HT-29 (cell line): ENCODE data around the gene CDH4. TPM values are rescaled to one million over a fixed set of nuclear protein-coding genes. Genes with fewer than 3 reads are reported as not detected.
"Not testable (repeated sequence)": the region's sequence is repeated elsewhere in the genome, so short reads cannot be mapped to it uniquely, and the experiment has no call there.

Experiments
- DNase-seq: peaks from one replicate; pipeline ENCODE4 v3.0.0-alpha.2; 2015; ENCODE audit warnings: low spot score
- total RNA-seq: library from RNA; depleted of rRNA; stranded (reverse); fragments of >200 nt; shearing (Covaris generic); gene quantifications from 2 replicates; pipeline ENCODE4 v1.2.3, GENCODE V29; 2014

The CDH4 gene
- total RNA-seq, 1 experiment from 2014 or later = not detected

DNA sequence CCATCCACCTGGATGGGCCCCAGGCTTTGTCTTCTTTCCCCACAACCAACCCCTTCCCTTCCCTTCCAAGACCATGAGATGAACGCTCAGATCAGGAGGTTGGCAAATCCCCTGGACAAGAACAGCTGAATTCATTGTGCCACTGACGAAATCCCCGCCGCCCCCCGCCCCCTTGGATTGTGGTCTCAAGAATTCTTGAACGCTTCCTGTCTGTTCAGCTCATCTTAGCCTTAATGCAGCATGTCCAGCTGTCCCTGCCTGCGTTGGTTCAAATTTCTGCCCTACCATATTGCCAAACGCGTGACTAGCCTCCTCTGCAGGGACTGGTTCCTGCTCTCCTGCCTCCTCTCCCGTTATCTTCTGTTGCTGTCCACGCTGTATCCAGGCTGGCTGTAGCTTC lies 133.2 kb downstream of the CDH4 start:
- no peak for DNase-seq

DNA sequence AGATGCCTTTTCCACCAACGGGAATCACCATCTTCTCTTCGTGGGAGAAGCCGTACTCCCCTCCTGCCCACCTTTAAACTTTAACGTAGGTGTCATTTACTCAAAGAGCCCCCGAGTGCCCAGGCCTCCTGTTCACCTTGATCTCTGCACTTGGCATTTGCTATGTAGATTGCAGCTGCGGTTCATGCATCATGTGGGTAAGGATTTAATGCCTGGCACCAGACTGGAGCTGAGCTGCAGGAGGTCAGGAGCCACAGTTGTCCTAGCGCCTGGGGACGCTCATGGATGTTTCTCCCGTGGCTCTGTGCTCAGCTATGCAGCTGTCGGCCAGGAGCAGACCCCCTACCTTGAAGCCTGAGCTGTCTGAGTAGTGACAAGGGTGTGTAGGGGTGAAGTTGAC lies 133.7 kb downstream of the CDH4 start:
- DNase-seq = no peak

DNA sequence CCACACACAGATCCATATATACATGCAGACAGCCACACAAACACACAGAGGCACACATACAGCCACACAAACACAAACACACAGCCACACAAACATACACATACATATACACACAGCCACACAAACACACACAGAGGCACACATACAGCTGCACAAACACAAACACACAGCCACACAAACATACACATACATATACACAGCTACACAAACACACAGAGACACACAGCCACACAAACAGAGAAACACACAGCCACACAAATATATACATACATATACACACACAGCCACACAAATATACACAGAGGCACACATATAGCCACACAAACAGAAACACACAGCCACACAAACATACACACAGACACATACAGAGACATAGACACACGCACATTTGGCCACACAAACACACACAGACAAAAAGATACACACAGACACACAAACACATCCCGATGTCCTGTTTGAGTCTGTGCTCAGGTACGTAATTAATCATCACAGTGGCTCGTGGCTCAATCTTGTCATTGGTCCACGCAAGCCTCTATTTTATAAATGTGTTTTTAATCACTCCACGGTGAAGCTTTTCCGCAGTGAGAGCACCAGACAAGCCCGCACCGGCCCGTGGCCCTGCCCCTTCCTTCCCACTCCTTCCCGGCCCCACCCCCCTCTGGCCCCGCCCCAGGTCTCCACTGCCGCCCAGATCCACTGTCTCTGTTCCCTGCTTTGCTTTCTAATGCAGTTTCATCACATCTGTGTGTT lies 135.3 kb downstream of the CDH4 start:
- peak; percentile 12 for DNase-seq

DNA sequence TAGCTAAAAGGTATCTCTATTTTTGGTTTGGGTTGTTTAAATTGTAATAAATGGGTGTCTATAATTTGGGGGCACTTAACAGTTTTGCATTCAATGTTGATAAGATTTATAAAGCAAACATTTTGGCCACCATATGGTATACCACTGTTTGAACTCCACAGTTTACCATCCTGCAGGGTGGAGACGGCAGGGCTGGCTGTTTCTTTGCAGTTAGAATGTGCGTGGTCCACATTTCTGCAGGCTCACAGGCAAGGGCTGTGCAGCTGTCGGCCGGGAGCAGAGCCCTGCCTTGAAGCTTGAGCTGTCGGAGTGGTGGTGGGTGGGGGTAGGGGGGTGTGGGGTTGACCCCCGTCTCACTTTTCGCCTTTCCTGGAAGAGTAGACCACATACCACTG lies 135.9 kb downstream of the CDH4 start:
- DNase-seq = no peak

DNA sequence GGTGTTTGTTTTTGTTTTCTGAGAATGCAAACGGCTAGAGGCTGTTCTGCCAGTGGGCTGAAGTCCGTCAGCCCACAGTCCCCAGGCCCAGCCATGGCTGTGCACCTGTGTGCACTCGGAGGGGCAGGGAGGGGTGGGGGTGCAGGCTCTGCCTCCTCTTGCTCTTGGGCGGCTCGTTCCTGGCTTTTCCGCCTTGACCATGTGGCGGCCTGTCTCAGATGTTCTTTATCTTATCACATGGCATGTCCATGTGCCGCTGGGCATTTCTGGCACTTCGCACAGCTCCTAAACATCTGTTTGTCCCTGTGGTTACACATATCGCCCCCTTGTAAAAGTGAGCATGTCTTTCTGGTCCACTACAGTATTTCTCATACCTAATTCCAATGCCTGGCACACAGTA lies 137.0 kb downstream of the CDH4 start:
- DNase-seq = no peak

DNA sequence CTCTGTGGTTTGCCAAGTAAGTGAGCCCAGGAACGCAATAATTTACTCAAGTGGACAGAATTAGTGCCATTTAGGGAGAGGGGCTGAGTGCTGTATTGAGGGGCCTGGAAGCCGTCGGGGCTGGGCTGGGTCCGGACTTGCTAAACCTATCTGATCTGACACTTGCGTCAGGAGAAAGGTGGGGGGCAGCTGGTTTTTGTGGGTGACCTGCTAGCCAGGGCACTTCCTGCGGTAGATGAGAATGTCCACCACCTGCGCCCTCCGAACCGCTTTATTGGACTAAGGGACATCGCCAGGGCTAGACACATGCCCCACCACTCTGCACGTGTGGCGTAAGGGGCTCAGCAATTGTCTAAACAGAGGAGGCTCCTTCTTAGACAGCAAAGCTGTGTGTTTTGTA lies 139.1 kb downstream of the CDH4 start:
- no peak for DNase-seq

DNA sequence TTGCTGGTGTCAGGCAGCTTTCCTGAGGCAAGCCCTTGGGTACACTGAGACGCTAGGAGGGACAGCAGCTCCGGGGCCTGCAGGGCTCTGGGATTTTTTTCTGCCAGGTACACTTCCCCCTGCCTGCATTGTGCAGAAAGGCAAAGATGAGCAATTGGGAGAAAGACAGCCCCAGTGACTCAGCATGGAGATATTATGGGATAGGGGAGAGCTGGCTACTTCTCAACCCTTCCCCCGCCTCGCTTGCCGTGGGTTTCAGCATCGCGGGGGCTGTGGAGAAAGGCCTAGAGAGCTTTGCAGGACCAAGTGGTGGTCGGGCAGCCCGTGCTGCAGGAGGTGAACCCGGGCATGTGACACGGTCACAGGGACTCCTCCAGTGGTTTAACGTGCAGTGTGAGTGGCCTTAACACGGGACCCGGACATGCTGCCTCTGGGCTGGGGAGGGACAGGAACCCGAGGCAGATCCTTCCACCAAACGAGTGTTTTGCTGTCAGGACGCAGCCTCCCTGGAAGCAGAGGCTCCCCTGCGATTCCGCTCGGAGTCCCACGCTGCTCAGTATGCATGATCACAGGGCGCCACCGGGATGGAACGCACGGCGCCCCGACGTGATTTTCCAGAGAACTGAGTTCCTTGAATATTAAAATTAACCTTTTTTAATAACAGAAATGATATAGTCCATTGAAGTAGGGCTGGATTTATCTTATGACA lies 139.9 kb downstream of the CDH4 start:
- DNase-seq = no peak

DNA sequence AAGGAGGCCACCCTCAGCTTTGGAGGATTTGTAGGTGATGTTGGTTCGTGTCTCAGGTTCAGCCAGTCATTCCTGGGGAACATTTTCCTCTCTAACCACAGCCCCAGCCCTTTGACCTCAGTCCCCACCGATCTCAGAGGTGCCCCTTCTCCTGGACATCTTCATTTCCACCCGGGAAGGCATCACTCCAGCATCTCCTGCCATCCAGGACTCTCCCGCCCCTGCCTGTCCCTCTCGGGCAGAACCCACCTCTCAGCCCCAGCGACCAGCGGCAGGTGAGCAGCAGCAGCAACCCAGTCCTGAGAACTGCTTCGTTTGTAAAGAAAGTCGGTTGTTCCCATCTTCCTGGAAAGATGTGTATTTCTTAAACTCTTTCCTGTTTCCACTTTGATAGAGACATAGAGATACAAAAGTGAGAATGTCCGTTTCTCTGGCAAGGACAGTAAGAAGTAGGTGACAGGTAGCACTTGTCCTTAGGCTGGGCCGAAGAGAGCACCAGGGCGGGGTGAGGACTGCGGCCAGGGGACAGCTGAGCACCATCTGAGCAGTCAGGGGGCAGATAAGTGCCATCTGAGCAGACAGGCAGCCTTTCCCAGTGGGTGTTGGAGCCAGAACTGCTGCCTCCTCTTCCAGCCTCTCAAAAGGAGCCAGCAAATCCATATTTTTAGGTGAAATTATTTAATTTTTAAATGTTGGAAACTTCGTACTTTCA lies 142.2 kb downstream of the CDH4 start:
- no peak for DNase-seq

DNA sequence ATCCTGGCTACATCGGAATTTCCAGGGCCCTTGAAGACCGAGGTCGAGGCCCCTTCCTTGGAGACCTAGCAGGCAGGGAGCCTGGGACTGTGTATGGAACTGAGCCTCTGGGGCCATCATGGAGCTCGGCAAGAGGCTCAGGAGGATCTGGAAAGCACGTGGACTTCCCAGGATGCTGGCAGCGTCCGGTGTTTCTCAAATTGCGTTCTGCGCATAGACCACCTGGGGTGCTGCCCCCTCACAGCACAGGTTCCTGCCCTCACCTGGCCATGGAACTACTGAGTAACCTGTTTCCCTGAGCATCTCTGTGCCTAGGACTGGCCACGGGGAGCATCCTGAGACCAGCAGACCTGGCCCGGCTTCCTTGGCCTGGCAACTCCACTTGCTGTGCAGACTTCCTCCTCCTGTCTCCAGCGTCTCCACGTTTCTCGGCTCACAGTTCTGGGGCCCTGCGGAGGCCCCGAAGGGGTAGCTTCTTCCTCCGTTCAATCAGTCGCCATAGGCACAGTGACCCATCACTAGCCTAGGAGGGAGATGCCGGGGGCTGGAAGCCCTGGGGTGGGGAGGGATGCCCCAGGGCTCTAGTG lies 144.3 kb downstream of the CDH4 start:
- DNase-seq = no peak

DNA sequence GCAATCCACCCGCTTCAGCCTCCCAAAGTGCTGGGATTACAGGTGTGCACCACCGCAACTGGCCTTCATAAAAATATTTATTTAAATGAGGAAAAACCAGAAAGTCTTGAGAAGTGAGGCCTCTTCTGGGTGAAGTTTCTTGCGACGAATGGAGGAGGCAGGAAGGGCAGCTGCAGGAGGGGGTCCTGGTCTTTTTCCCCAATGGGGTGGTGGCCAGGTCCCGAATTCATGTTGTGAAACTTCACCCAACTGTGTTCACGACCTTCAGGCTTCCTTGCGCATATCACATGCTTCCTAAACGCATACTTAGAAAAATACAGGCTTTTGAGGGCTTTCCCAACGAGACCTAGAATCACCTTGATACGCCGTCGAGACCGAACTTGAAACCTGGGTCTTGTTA lies 145.1 kb downstream of the CDH4 start:
- DNase-seq = no peak

DNA sequence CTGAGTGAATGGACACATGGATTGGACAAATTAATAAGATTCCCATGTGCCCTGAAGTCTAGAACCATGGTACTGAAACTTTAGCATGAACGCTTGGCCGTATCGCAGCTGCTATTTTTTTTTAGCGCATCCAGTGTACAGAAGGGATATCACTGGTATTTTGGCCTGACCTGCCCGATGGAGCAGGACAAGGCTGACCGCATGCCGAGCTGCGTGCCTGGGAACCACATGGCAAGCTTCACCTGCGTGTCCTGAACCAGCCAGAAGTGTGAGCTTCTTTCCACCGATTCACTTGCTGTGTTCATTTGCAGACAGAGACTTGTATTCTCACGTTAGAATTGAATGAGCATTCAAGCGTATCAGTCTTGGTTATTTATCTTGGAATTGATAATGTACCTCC lies 145.7 kb downstream of the CDH4 start:
- DNase-seq = no peak

DNA sequence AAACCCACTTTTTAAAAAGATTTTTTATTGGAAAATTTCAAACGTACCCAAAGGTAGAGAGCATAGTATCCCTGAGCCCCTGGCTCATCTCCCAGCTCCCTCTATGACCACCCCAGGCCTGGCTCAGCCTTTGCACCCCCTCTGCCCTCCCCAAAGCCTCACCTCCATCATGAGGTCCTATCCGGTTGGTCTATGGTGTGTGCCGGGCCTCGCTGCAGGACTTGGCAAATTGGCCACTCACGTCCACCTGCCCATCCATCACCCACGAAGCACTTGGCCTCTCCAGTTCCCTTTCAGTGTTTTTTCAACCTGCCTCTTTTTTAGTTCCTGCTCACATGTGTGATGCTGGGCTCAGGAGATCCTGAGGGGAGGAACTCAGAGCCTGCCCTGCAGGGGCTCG lies 147.4 kb downstream of the CDH4 start:
- no peak for DNase-seq

DNA sequence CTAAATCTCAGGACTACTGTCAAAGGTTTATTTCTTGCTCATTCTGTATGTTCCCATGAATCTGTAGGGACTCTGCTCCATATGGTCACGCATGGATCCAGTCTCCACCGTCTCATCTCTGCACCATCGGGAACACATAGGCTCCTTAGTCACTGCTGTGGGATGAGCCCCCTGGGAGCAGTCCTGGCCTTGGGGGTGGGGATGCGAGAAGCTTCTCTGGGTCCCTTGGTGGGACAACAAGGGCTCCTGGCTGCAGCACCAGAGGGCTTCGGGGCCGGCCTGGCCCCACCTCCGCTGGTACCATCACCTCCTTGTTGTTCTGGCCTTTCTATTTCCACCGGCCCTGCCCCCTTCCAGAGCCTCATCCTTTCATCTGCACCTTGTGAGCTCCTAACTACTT lies 148.4 kb downstream of the CDH4 start:
- no peak for DNase-seq

DNA sequence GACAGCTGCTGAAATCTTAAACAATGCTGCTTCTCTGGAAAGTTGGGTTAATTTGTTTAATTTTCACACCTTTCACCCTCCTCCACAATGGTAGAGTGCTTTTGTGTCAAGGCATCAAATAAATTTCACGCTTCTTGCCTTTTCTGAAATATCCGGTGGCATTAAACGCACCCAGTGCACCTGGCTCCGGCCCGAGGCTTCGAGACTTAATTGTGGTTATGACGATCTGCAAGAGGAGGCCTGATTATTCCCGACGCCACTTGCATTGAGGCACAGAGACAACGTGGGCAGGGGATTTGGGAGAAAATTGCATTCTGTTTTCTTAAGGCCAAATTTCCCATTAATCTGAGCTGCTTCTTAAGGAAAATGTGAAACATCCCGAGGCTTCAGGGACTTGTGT lies 152.2 kb downstream of the CDH4 start:
- no peak for DNase-seq

DNA sequence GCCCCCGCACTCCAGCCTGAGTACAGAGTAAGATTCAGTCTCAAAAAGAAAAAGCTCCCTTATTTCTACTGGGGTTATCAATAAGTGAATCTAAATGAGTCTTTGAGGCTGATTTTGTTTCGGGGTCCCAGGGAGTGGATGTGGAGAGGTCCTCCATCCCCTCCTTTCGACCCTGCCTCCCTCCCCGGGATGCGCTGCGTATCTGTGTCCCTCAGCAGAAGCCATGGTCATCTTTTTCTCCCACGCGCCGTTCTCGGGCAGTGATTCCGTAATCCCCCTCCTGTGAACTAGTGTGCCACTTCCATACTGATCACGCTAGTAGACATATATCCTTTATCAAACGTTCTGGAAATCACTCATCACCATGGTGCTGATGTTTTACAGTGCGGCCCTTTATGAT lies 152.9 kb downstream of the CDH4 start:
- no peak for DNase-seq

DNA sequence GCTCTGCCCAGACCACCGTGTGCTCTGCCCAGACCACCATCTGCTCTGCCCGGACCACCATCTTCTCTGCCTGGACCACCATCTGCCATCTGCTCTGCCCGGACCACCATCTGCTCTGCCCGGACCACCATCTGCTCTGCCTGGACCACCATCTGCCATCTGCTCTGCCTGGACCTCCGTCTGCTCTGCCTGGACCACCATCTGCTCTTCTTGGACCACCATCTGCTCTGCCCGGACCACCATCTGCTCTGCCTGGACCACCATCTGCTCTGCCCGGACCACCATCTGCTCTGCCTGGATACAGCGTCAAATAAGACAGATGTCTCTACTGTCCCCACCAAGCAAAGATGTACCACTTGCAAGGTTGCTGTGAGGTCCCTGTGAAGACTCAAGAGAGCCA lies 154.7 kb downstream of the CDH4 start:
- DNase-seq = not testable (repeated sequence)

DNA sequence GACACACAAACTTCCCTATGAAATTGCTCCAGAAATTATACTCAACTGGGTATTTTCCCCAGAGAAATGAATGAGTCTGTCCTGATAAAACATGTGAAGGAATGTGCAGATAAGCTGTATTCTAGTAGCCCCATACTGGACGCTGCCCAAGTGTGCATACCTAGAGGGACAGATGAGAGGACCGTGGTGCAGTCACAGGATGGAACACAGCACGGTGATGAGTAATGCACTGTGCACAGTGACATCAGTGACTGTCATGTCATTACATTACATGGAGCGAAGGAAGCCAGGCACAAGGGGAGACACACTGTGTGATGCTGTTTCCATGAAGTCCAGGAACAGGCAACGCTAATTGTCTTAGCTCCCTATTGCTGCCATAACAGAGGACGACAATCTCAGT lies 155.5 kb downstream of the CDH4 start:
- no peak for DNase-seq

DNA sequence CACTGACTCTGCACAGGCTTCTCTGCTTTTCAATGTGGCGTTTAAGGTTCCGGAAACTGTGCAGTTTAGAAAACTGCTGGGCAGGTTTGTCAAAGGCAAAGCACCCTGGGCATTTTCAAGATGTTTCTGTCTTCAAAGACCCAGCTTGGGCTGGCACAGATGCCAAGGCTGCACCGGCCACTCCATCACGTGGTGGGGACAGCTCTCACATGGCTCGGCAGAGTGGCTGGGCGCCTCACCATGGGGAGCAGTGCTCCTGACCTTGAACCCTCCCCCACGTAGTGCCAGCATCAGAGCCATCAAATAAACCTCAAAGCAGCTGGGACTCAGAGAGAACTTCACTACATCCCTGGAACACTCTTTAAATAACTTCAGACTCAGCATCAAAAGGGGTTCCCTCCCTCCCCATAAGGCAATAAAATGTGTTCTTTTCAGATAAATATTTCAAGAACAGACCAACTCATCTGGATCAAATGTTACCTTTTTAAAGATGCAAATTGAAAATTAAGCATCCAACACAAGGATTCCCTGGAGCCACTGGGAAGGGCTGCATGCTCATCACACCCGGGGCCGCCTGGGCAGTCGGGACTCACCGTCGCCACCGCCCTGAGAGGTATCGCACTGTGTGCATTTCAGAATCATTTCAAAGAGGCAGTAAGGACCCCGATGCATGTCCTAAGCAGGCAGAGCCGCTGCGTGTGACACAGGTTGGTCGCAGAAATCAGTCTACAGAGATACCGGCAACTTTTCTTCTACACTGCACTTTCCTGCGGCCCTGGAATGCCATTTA lies 157.1 kb downstream of the CDH4 start:
- no peak for DNase-seq

DNA sequence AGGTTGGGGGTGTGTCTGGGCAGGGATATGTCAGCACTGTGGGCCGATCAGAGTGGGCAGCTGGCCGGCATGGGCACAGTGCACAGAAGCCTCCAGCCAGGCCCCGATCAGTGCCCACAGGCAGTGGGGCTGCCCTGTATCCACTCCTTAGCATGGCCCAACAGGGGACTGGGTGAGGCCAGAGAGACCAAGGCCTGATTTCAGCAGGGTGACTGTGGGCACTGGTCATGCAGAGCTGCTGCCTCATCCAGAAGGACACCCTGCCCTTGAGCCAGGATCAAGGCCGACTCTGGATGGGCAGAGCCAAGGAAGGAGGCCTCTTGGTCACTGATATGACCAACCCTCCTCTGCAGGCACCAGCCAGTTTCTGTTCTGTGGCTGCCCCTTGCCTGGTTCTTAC lies 159.7 kb downstream of the CDH4 start:
- no peak for DNase-seq

DNA sequence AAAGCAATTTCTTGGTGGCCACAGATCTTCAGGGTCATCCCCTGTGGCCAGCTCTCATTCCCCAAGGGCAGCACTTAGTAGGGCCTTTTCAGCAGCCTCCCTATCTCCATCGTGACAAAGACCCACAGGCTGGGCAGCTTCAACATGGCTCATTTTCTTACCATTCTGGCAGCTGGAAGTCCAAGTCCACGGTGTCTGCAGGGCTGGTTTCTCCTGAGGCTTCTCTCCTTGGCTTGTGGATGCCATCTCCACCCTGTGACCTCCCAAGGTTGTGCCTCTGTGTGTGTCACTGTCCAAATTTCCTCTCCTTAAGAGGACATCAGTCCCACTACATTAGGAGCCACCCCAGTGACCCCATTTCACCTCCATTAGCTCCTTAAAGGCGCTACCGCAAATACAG lies 161.7 kb downstream of the CDH4 start:
- no peak for DNase-seq

DNA sequence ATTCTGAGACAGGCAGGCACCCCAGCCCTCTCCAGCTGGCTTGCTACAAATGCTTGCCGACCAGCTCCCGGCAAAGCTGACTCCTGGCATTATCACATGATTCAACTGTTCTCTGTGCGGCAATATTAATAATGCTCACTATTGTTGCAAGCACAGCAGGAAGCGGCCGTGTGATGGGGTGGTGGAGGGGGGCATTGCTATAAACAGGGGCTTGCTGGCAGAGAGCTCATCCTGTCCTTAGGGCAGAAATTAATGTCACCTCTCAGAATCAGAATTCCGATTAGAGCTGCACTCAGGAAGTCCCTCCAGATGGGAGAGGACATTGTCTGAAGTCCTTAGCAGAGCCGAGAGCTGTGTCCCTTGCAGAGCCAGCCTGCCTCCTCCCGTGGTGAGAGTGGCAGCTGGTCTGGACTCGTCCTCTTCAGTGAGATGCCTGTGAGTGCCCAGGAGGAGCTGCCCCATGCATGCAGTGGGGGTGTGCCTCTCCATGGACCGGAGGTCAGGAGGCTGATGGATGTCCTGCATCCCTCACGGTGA lies 162.5 kb downstream of the CDH4 start:
- no peak for DNase-seq
